MM.1S (cell line): ENCODE measurements around the gene PRKCZ.

Experiments used
- DNase-seq: peaks from one replicate; pipeline ENCODE4 v3.0.0-alpha.2; 2015
- H2AFZ ChIP-seq: fragments of 300-600 bp; sonication (generic); 2 replicates; pipeline ENCODE4 v1.6.0; 2016; ENCODE audit warnings: antibody characterized with exemption, low read length
- H3F3A ChIP-seq: fragments of 300-600 bp; sonication (generic); 2 replicates; pipeline ENCODE4 v1.6.1; 2016; ENCODE audit warnings: mild to moderate bottlenecking, antibody characterized with exemption, low read length, moderate library complexity, mixed read lengths; ENCODE audit not compliant: insufficient read depth
- H3K27ac ChIP-seq: fragments of 300-600 bp; sonication (generic); 2 replicates; pipeline ENCODE4 v1.5.1; 2016; ENCODE audit warnings: mild to moderate bottlenecking, low read length
- H3K27me3 ChIP-seq: fragments of 300-600 bp; sonication (generic); replicated peaks from 2 replicates; pipeline ENCODE4 v1.6.0; 2016; ENCODE audit warnings: low read length; ENCODE audit not compliant: insufficient read depth
- H3K36me3 ChIP-seq: fragments of 300-600 bp; sonication (generic); replicated peaks from 2 replicates; pipeline ENCODE4 v1.6.1; 2016; ENCODE audit warnings: mild to moderate bottlenecking, low read length, mixed read lengths; ENCODE audit not compliant: insufficient read depth
- H3K4me1 ChIP-seq: fragments of 300-600 bp; sonication (generic); 2 replicates; pipeline ENCODE4 v1.6.1; 2016; ENCODE audit warnings: low read length, mixed read lengths
- H3K4me2 ChIP-seq: fragments of 300-600 bp; sonication (generic); 2 replicates; pipeline ENCODE4 v1.6.0; 2016; ENCODE audit warnings: low read depth, low read length
- H3K4me3 ChIP-seq: fragments of 300-600 bp; sonication (generic); 2 replicates; pipeline ENCODE4 v1.5.1; 2016; ENCODE audit warnings: low read length, mixed read lengths
- H3K79me2 ChIP-seq: fragments of 300-600 bp; sonication (generic); 2 replicates; pipeline ENCODE4 v1.6.1; 2016; ENCODE audit warnings: mixed run types, low read length, mixed read lengths
- H3K9ac ChIP-seq: fragments of 300-600 bp; sonication (generic); 2 replicates; pipeline ENCODE4 v1.6.1; 2016; ENCODE audit warnings: low read length, mixed read lengths
- H3K9me2 ChIP-seq: fragments of 300-600 bp; sonication (generic); replicated peaks from 2 replicates; pipeline ENCODE4 v1.6.1; 2016; ENCODE audit warnings: mild to moderate bottlenecking, low read length, mixed read lengths; ENCODE audit not compliant: insufficient read depth
- H3K9me3 ChIP-seq: fragments of 300-600 bp; sonication (generic); replicated peaks from 2 replicates; pipeline ENCODE4 v1.6.1; 2016; ENCODE audit warnings: mild to moderate bottlenecking, low read length, mixed read lengths; ENCODE audit not compliant: insufficient read depth
- H4K20me1 ChIP-seq: fragments of 300-600 bp; sonication (generic); 2 replicates; pipeline ENCODE4 v1.6.1; 2016; ENCODE audit warnings: mild to moderate bottlenecking, low read length, moderate library complexity, mixed read lengths; ENCODE audit not compliant: insufficient read depth
- CTCF ChIP-seq: fragments of 300-600 bp; sonication (generic); IDR thresholded peaks from 2 replicates; pipeline ENCODE4 v1.5.1; 2016; ENCODE audit warnings: antibody characterized with exemption, low read length, mixed read lengths
- EZH2 ChIP-seq: fragments of 300-600 bp; sonication (generic); optimal IDR thresholded peaks from 2 replicates; pipeline ENCODE3; 2017; ENCODE audit warnings: low read depth, mild to moderate bottlenecking, antibody characterized with exemption, low read length, mixed read lengths
- EZH2phosphoT487 ChIP-seq: fragments of 300-600 bp; sonication (generic); IDR thresholded peaks from 2 replicates; pipeline ENCODE4 v1.6.1; 2018; ENCODE audit warnings: antibody characterized with exemption, low read length

Gene PRKCZ

GRCh38 chr1:2061065-2061778 is 11.0 kb downstream of the PRKCZ start:
- Histone ChIP-seq H3K27ac (no peak overlapping the region), H3K9me3 (no peaks in the 10 kb centered on the region), H3K4me2 (no peak overlapping the region), H3K79me2 (no peaks in the 10 kb centered on the region), H3K27me3 (peaks cover 88% of the 10 kb centered on the region), H3K9me2 (no peaks in the 10 kb centered on the region), H3K4me1 (no peaks in the 10 kb centered on the region), H3K4me3 (no peak overlapping the region), H3F3A (no peaks in the 10 kb centered on the region), H3K36me3 (no peaks in the 10 kb centered on the region), H3K9ac (no peak overlapping the region), H2AFZ (no peak overlapping the region), H4K20me1 (no peaks in the 10 kb centered on the region)
- TF ChIP-seq EZH2phosphoT487 (no peak), CTCF (no peak), EZH2 (no peak)
- no peak for DNase-seq

GRCh38 chr1:2065699-2066098 is 15.5 kb downstream of the PRKCZ start:
- Histone ChIP-seq H3K4me1 (no peaks in the 10 kb centered on the region), H3K9me2 (no peaks in the 10 kb centered on the region), H3K36me3 (no peaks in the 10 kb centered on the region), H3K27me3 (peaks cover 95% of the 10 kb centered on the region), H2AFZ (no peak overlapping the region), H4K20me1 (no peaks in the 10 kb centered on the region), H3K4me3 (no peak overlapping the region), H3K79me2 (no peaks in the 10 kb centered on the region), H3K9me3 (no peaks in the 10 kb centered on the region), H3K27ac (no peak overlapping the region), H3K4me2 (no peak overlapping the region), H3F3A (no peaks in the 10 kb centered on the region), H3K9ac (no peak overlapping the region)
- no peak for TF ChIP-seq CTCF
- no peak for TF ChIP-seq EZH2phosphoT487
- no peak for TF ChIP-seq EZH2
- DNase-seq: no peak

- Histone ChIP-seq H3K9ac (no peak overlapping the region), H3K9me2 (no peaks in the 10 kb centered on the region), H2AFZ (no peak overlapping the region), H3K4me2 (no peak overlapping the region), H3K4me1 (no peaks in the 10 kb centered on the region), H3K27me3 (peaks cover 95% of the 10 kb centered on the region), H3K27ac (no peak overlapping the region), H3K79me2 (no peaks in the 10 kb centered on the region), H4K20me1 (no peaks in the 10 kb centered on the region), H3K9me3 (no peaks in the 10 kb centered on the region), H3K4me3 (no peak overlapping the region), H3K36me3 (no peaks in the 10 kb centered on the region), H3F3A (no peaks in the 10 kb centered on the region)
- TF ChIP-seq EZH2phosphoT487: no peak
- TF ChIP-seq EZH2: no peak
- no peak for DNase-seq
These were observed 17.2 kb downstream of the PRKCZ start for GRCh38 chr1:2067393-2067792.

GRCh38 chr1:2067981-2068380 is 17.8 kb downstream of the PRKCZ start:
- Histone ChIP-seq H3K4me2 (no peak overlapping the region), H3K27me3 (peaks cover 96% of the 10 kb centered on the region), H3F3A (no peaks in the 10 kb centered on the region), H4K20me1 (no peaks in the 10 kb centered on the region), H3K9me3 (no peaks in the 10 kb centered on the region), H3K36me3 (no peaks in the 10 kb centered on the region), H3K4me3 (no peak overlapping the region), H3K4me1 (no peaks in the 10 kb centered on the region), H3K9ac (no peak overlapping the region), H2AFZ (no peak overlapping the region), H3K79me2 (no peaks in the 10 kb centered on the region), H3K27ac (no peak overlapping the region), H3K9me2 (no peaks in the 10 kb centered on the region)
- DNase-seq: no peak
- no peak for TF ChIP-seq EZH2
